Cardiac muscle cell (in vitro differentiated cells and primary cell): ENCODE data around the gene SFXN4. TPM values are rescaled to one million over a fixed set of nuclear protein-coding genes. Genes with fewer than 3 reads are reported as not detected.
A peak's percentile ranks its signal among the peaks of the same experiment; 100 is the strongest.

ENCODE experiments used
- DNase-seq, 2 donors: peaks; one replicate each; pipeline versions ENCODE4 v3.0.0 to v3.0.0-alpha.2; 2010 to 2017; ENCODE audit warnings: low read depth in 1 of 2, low spot score in 1 of 2
- H3K27ac ChIP-seq: fragments of 200-600 bp; sonication (generic); 2 replicates; pipeline ENCODE4 v1.5.1; 2016
- H3K27me3 ChIP-seq: fragments of 200-600 bp; sonication (generic); 2 replicates; pipeline ENCODE4 v1.6.0; 2016; ENCODE audit warnings: control low read depth
- H3K36me3 ChIP-seq: fragments of 200-600 bp; sonication (generic); 2 replicates; pipeline ENCODE4 v1.5.1; 2016; ENCODE audit warnings: control low read depth
- H3K4me1 ChIP-seq: fragments of 200-600 bp; sonication (generic); 2 replicates; pipeline ENCODE4 v1.8.1; 2017; ENCODE audit warnings: low read depth, mild to moderate bottlenecking, mixed run types
- H3K4me3 ChIP-seq: fragments of 200-600 bp; sonication (generic); 2 replicates; pipeline ENCODE4 v1.5.1; 2016; ENCODE audit warnings: mild to moderate bottlenecking
- H3K9me3 ChIP-seq: fragments of 200-600 bp; sonication (generic); 2 replicates; pipeline ENCODE4 v1.5.1; 2017; ENCODE audit warnings: low read depth, mild to moderate bottlenecking, control low read depth
- CTCF ChIP-seq: IDR thresholded peaks from 2 replicates; pipeline ENCODE4 v1.5.1; 2012; ENCODE audit warnings: low read depth, mild to moderate bottlenecking, low read length
- polyA plus RNA-seq: library from polyadenylated mRNA; unstranded; fragments of >200 nt; fragmentation: Nextera tagmentation; extraction: Ambion mirVana; gene quantifications from 2 replicates; pipeline ENCODE4 v1.2.1, GENCODE V29; 2016
- total RNA-seq: library from RNA; depleted of rRNA; stranded (reverse); fragments of >200 nt; gene quantifications from 2 replicates; pipeline ENCODE4 v1.2.3, GENCODE V29; 2016

Gene SFXN4
- total and polyA plus RNA-seq, 2 experiments from 2014 or later: 21.4 to 53.2 TPM

GRCh38 chr10:119105155-119105554 lies 60.4 kb downstream of the SFXN4 start:
- no peaks in the 10 kb centered on the region for H3K9me3 ChIP-seq
- peaks cover 17% of the 10 kb centered on the region for H3K36me3 ChIP-seq
- no peaks in the 10 kb centered on the region for H3K27me3 ChIP-seq
- no peak for DNase-seq
- no peak for TF ChIP-seq CTCF
- peak overlapping the region; percentile 87 for H3K4me3 ChIP-seq
- H3K27ac ChIP-seq: no peak overlapping the region
- H3K4me1 ChIP-seq: no peaks in the 10 kb centered on the region

GRCh38 chr10:119104654-119105015 lies 60.9 kb downstream of the SFXN4 start:
- peaks cover 17% of the 10 kb centered on the region for H3K36me3 ChIP-seq
- H3K9me3 ChIP-seq: no peaks in the 10 kb centered on the region
- H3K4me3 ChIP-seq: peak overlapping the region; percentile 87
- no peaks in the 10 kb centered on the region for H3K4me1 ChIP-seq
- DNase-seq: peak; percentile 25 to 29
- no peak for TF ChIP-seq CTCF
- no peak overlapping the region for H3K27ac ChIP-seq
- no peaks in the 10 kb centered on the region for H3K27me3 ChIP-seq

GRCh38 chr10:119103903-119104653 lies 61.4 kb downstream of the SFXN4 start, which contains the start of gene DENND10:
Gene DENND10 (plus strand): TSS chr10:119104113. CDS start chr10:119104143, 30 bp downstream.
- peak; percentile 90 to 91 for DNase-seq
- TF ChIP-seq CTCF: no peak
- H3K36me3 ChIP-seq: peaks cover 13% of the 10 kb centered on the region
- no peaks in the 10 kb centered on the region for H3K4me1 ChIP-seq
- no peaks in the 10 kb centered on the region for H3K9me3 ChIP-seq
- no peak within 1 kb of the TSS for H3K27ac ChIP-seq
- H3K4me3 ChIP-seq: peak within 1 kb of the TSS; percentile 87
- no peaks in the 10 kb centered on the region for H3K27me3 ChIP-seq

GRCh38 chr10:119103241-119103902 lies 62.1 kb downstream of the SFXN4 start:
- no peaks in the 10 kb centered on the region for H3K27me3 ChIP-seq
- H3K9me3 ChIP-seq: no peaks in the 10 kb centered on the region
- no peak overlapping the region for H3K4me3 ChIP-seq
- H3K27ac ChIP-seq: no peak overlapping the region
- DNase-seq: no peak
- TF ChIP-seq CTCF: no peak
- peaks cover 7% of the 10 kb centered on the region for H3K36me3 ChIP-seq
- no peaks in the 10 kb centered on the region for H3K4me1 ChIP-seq

- Histone ChIP-seq H3K4me3 (no peak overlapping the region), H3K27me3 (no peaks in the 10 kb centered on the region), H3K4me1 (no peaks in the 10 kb centered on the region), H3K9me3 (no peaks in the 10 kb centered on the region), H3K36me3 (no peaks in the 10 kb centered on the region), H3K27ac (no peak overlapping the region)
- DNase-seq: no peak
- no peak for TF ChIP-seq CTCF
Measured at GRCh38 chr10:119101366-119102098, 64.0 kb downstream of the SFXN4 start.
